IPS-NIHi11 (cell line): Measurements from ENCODE around the gene HCRTR1.
A peak's percentile ranks its signal among the peaks of the same experiment; 100 is the strongest.

Experiments
- DNase-seq: peaks from one replicate; pipeline ENCODE4 v3.0.0; 2012; ENCODE audit warnings: mixed read lengths, low spot score

HCRTR1 gene

GRCh38 chr1:31617218-31617915 lies at the start of gene HCRTR1:
Gene HCRTR1 (plus strand): TSS chr1:31617689. CDS start chr1:31619193, 1,504 bp downstream.
- DNase-seq: peak; percentile 33

- DNase-seq: no peak
These were observed 49.4 kb upstream of the HCRTR1 start for GRCh38 chr1:31567956-31568570.

GRCh38 chr1:31568895-31569595 lies 48.4 kb upstream of the HCRTR1 start:
- DNase-seq: no peak

- DNase-seq: no peak
These were observed 47.8 kb upstream of the HCRTR1 start for GRCh38 chr1:31569596-31570173.

- DNase-seq: no peak
These were observed 47.3 kb upstream of the HCRTR1 start for GRCh38 chr1:31570228-31570627.

- DNase-seq: no peak
These were observed 46.6 kb upstream of the HCRTR1 start for GRCh38 chr1:31570906-31571305.

GRCh38 chr1:31571340-31572295 lies 45.9 kb upstream of the HCRTR1 start:
- no peak for DNase-seq

- no peak for DNase-seq
These were observed 45.0 kb upstream of the HCRTR1 start for GRCh38 chr1:31572323-31573104.

- DNase-seq: no peak
These were observed 44.2 kb upstream of the HCRTR1 start for GRCh38 chr1:31573261-31573660.

- DNase-seq: no peak
These were observed 42.6 kb upstream of the HCRTR1 start for GRCh38 chr1:31574749-31575368.

GRCh38 chr1:31575369-31576140 lies 41.9 kb upstream of the HCRTR1 start:
- no peak for DNase-seq

DNA sequence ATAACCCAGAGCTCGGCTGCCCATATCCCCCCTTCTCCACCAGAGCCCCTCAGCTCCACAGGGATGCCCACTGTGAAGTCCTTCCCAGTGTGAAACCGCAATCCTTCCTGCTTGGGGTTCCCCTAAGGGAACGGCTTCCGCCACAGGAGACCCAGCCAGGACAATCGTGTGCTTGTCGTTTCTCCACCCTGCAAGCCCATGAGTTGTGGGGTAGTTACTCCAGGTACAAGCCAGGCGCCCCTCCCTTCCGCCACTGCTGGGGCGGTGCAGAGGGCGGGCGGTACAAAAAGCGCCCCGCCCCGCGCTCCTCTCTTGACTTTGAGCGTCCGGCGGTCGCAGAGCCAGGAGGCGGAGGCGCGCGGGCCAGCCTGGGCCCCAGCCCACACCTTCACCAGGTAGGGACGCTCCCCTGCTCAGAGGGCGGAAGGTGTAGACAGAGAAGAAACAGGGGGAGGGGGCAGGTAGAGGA lies 41.3 kb upstream of the HCRTR1 start, which contains the start of gene TINAGL1:
TSS of gene TINAGL1 (plus strand) at position 315 of the 469 bp plus-strand sequence. CDS start 634 bp downstream, outside the sequence.
- DNase-seq: peak; percentile 87

DNA sequence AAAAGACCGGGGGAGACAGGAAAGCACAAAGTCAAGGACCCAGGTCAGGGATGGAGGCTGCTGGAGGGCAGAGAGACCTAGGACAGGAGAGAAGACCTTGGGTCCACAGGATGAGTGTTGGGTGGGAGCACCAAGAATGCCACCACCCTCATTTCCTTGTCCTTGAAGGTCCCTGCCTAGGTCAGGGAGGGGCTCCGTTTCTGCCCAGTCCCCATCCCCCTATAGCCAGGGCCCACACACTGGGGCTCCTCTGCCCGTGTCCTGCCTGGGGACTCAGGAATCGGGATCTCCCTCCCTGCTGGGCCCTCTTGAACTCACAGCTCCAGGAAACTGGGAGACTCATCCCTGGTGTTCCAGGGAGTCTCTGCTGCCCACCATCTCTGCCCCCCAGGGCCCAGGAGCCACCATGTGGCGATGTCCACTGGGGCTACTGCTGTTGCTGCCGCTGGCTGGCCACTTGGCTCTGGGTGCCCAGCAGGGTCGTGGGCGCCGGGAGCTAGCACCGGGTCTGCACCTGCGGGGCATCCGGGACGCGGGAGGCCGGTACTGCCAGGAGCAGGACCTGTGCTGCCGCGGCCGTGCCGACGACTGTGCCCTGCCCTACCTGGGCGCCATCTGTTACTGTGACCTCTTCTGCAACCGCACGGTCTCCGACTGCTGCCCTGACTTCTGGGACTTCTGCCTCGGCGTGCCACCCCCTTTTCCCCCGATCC lies 40.6 kb upstream of the HCRTR1 start:
- no peak for DNase-seq

- DNase-seq: no peak
These were observed 39.8 kb upstream of the HCRTR1 start for GRCh38 chr1:31577515-31578192.

DNA sequence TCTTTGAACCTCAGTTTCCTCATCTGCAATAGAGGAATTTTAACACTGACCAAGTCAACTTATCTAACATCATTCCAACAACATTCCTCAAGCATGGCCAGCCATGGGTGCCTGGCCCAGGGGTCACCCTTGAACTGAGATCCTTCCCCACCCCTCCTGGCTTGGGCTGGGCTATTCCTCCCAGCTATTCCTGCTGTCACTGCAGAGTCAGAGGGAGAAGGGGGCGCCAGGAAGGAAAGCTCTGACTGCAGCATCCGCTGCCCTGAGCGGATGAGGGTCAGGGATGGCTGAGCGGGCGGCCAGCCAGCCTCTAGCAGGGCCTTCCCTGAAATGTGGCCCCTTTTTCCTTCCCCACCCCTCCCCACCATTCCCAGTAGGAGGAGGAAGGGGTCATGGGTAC lies 38.1 kb upstream of the HCRTR1 start:
- DNase-seq: no peak

DNA sequence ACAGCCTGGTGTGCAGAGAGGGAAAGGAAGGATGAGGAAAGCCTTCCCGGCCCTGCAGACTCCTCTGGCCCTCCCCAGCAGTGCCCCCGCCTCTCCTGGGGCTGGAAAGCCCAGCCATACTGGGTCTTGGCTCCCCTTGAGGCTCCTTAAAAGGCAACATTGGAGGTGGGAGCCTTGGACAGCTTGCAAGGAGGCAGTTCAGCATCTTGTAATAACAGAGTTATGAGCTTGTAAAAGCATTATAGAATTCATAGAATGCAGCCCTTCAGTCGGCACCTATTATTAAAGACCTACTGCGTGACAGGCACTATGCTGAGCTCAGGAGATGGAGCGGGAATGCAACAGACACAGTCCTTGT lies 37.0 kb upstream of the HCRTR1 start:
- no peak for DNase-seq

GRCh38 chr1:31580891-31581603 lies 36.4 kb upstream of the HCRTR1 start:
- DNase-seq: no peak
